DMS 273 (cell line): Measurements from ENCODE around the gene IL16.

Experiments
- DNase-seq: peaks from one replicate; lab custom pipeline; 2025; ENCODE audit not compliant: unreplicated experiment; lab: John Stamatoyannopoulos, UW

IL16 gene

DNA sequence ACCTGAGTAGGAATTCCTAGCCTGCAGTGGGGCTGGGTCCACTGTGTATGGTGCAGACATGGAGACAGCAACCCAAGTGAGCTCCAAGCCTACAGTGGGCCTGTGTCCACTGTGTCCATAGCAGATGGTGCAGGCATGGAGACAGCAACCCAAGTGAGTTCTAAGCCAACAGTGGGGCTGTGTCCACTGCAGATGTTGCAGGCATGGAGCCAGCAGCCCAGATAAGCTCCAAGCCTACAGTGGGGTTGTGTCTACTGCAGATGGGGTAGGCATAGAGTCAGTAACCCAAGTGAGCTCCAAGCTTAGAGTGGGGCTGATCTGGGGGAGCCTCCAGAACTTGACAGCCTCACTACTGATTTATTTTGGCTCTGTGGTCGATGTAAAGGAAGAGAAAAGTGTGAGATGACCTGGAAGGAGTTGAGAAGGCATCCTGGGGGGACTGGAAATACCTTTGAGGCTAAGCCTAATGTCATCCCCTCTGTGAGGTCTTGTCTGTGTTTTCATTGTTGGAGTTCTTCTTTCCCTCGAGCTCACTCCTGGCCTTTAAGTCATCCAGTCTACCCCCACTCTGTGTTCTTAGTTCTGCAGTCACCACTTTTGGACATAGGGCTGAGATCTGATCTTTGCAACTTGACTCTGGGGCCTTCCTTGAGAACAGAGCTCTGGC is 22.4 kb upstream of the IL16 start:
- DNase-seq = no peak

DNA sequence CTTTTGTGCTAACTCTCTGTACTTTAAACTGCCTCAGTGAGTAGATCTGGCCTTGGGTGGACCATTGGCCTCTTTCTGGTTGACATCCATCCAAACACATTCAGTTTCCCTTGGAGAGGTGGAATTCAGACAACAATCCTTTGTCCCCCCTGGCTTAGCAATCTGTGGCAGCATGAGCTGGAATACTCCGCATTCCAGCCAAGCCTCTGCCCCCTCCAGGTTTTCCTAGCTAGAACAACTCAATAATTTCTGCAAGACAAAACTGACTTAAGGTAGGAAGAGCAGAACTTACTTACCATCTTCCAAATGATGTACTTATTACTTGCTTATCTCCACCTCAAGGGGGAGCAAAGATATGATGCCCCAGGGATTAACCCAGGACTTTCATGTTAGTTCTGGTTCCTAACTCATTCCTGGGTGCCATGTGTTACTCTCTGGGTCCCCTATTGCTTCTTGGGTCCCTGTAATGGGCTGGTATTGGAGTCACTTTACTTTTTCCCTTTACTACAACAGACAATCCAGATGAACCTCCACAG is 21.8 kb upstream of the IL16 start:
- no peak for DNase-seq

DNA sequence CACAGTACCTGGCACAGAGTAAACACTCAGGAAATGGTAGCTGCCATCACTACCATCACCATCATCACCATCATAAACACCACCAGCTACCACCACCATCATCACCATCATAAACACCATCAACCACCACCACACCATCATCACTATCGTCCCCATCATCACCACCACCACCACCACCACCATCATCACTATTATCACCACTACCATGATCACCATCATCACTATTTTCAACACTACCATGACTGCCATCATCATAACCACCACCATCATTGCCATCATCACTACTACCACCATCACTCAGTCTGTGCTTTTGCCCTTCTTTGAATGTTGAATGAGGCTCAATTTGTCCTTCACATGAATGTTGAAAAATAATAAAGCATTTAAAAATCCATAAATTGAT is 21.2 kb upstream of the IL16 start:
- no peak for DNase-seq

GRCh38 chr15:81176291-81176893 is 20.3 kb upstream of the IL16 start:
- no peak for DNase-seq

- no peak for DNase-seq
These were observed 18.3 kb upstream of the IL16 start for GRCh38 chr15:81178365-81178764.

DNA sequence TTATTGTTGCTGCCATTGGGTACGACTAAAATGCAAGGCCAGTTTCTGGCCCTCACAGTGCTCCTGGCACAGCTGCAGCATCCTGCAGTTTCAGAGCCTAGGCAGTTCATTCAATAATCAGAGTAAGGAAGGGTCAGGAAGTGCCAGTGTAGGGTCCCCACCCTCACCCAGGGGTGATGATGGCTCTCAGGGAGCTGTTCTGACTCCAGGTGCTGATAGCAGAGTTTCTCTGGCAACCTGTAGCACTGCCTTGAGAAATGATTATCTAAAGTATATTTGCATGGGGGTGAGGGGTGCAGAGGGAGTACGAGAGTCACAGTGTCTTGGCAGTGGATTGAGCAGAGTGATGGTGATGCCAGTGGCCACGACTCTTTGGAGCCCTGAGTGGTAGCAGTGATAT is 15.5 kb upstream of the IL16 start:
- no peak for DNase-seq

DNA sequence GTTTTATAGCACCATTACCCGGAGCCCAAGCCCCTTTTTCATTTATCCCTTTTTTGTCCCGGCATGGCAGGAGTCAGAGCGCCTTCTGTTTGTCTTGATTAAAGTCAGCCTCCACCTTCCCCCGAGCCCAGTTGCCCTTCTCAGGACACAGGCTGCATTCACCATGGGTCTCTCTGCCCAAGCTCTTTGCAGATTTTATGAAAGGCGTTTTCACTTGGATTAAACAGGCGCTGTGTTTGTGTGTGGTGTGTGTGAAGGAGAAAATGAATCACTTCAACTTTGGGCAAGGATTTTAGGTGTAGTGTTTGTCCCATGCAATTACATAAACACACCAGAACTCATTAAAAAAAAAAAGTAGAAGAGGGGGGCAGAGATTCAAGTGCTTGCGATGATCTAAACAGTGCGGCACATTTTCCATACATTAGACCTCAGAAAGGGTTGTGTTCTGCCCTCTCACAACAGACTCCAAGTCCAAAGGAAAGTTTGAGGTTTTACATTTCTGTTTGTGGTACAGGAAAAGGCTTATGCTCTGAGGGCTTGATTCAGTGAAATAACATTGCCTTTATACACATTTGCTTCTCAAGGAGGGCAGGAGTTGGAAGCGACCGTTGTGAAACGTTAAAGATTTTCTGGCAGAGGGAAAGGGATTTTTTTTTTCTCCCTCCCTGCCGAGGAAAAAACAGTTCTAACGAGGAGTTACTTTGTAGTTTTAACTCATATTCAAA is 14.5 kb upstream of the IL16 start:
- DNase-seq = no peak

- DNase-seq = no peak
These were observed 13.8 kb upstream of the IL16 start for GRCh38 chr15:81182756-81183438.

DNA sequence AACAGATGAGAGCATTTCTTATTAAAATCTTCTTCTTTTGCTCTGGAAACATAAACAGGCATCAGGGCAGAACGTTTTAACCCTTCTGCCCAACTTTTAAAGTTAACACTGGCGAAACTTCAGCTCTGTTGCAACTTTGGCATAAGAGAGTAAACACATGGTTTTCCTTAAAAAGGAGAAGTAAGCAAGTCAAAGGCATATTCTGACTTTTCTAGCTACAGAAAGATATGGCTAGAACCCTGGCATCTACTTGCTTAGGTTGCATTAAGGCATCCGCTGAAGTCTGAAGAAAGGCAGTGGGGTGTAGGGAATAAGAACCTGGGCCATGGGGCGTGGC is 13.3 kb upstream of the IL16 start:
- no peak for DNase-seq

- peak; percentile 12 for DNase-seq
These were observed 12.5 kb upstream of the IL16 start for GRCh38 chr15:81184188-81184587.

- DNase-seq = no peak
These were observed 10.9 kb upstream of the IL16 start for GRCh38 chr15:81185631-81186295.

DNA sequence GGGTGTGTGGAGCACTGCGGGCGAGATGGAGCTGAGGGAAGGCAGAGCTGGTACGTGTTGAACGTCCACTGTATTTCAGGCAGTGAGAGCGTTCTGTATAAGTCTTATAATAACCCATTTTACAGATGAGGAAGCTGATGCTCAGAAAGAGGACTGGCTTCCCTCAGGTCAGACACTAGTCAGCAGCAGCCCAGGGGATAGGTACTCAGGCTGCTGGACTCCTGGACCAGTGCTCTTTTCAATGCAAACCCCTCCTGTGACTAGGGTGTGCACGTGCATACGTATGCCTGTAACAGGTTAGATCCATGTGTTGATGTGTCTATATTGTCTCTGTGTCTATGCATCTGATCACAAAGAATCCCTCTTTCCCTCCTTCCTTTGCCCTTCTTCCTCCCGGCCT is 8.3 kb upstream of the IL16 start:
- DNase-seq = no peak

GRCh38 chr15:81189583-81190283 is 6.9 kb upstream of the IL16 start:
- no peak for DNase-seq

- no peak for DNase-seq
These were observed 5.7 kb upstream of the IL16 start for GRCh38 chr15:81190922-81191507.

DNA sequence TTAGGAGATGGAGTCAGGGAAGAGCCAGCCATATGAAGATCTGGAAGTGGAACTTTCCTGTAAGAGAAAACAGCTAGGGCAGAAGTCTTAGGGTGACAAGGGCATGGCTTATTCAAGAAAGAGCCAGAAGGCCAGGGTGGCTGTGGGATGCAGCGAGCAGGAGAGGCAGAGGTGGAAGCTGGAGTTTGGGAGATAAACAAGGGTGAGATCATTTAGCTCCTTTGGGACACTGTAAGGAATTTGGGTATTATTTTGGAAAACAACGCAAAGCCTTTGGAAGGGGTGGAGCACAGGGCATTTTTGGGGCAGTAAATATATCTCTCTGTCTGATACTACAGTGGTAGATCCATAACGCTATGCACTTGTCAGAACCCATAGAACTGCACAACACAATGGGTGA is 5.0 kb upstream of the IL16 start:
- DNase-seq = no peak

GRCh38 chr15:81194723-81195122 is 2.0 kb upstream of the IL16 start:
- DNase-seq = no peak

DNA sequence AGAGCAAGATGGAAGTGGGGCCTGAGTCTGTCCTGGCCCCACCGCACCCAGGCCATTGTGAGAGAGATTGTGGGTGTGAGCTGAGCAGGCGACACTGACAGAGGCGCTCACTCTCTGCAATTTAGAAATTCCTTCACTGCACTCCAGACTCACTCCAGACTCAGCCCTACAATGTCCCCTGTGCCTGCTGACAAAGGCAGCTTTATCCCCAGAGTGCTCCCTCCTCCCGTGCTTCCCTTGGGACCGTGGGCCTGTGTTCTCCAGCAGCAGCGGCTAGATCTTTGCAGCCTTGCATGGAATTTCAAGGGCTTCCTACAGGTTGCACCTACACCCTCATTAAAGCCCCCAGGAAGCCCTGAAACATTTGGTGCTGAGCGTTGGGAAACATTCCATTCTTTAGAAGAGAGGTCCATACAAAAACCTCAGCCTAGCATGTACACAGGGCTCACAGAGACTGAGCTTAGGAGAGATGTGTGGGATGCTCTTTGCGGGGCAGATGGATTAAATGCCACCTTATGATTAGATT is 1.3 kb upstream of the IL16 start:
- DNase-seq = no peak

GRCh38 chr15:81197255-81197630 is 564 bp downstream of the IL16 start:
- no peak for DNase-seq

- DNase-seq = no peak
These were observed 1.1 kb downstream of the IL16 start for GRCh38 chr15:81197688-81198281.
